ENCODE measurements around the gene PTCD2. TPM values are rescaled to one million over a fixed set of nuclear protein-coding genes. Genes with fewer than 3 reads are reported as not detected.

PTCD2 gene
- total RNA-seq, 4 donors from 2014 or later: 3.1 to 8.7 (median 5.7) TPM

DNA sequence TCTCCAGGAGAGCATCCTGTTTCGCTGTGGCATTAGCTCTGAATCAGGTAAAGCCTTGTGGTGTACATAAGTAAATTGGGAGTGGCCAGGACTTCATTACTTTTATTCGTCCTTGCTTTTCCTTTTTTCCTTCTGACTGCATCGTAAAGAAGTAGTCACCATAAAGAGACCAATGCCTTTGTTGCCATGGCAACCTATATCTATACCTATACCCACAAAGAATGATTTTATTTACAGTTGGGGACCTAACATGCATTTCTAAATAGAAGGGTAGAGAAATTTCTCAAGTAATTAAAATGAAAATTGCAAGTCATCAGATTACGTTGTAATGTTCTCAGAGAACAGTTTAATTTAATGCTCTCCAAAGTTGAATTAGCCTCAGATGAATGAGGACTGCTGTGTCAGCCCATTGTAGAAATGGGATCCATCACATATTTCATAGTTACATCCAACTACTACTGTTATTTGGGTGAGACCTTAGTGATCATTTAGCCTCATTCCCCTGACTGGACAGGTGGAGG is 18.6 kb downstream of the PTCD2 start:
- H3K9me3 ChIP-seq: no peaks in the 10 kb centered on the region
- WGBS, 2 donors: 86 to 90% methylated on average over 4 of the region's 4 CpGs
- TF ChIP-seq, protein P1, sequence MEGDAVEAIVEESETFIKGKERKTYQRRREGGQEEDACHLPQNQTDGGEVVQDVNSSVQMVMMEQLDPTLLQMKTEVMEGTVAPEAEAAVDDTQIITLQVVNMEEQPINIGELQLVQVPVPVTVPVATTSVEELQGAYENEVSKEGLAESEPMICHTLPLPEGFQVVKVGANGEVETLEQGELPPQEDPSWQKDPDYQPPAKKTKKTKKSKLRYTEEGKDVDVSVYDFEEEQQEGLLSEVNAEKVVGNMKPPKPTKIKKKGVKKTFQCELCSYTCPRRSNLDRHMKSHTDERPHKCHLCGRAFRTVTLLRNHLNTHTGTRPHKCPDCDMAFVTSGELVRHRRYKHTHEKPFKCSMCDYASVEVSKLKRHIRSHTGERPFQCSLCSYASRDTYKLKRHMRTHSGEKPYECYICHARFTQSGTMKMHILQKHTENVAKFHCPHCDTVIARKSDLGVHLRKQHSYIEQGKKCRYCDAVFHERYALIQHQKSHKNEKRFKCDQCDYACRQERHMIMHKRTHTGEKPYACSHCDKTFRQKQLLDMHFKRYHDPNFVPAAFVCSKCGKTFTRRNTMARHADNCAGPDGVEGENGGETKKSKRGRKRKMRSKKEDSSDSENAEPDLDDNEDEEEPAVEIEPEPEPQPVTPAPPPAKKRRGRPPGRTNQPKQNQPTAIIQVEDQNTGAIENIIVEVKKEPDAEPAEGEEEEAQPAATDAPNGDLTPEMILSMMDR (IDR thresholded peaks at IDR 0.05): no peak
- TF ChIP-seq POLR2A (IDR thresholded peaks at IDR 0.05): no peak
- intact Hi-C loops (cut with DNase I): no loop called here
- no peak overlapping the region for H3K27ac ChIP-seq
- no peak for DNase-seq
- no peaks in the 10 kb centered on the region for H3K27me3 ChIP-seq
- peaks cover 0 to 80% (median 12%) of the 10 kb centered on the region in 3 donors for H3K36me3 ChIP-seq
- peaks cover 0 to 5% (median 0%) of the 10 kb centered on the region in 3 donors for H3K4me1 ChIP-seq
- no peak overlapping the region for H3K4me3 ChIP-seq

GRCh38 chr5:72346398-72346797 is 26.2 kb downstream of the PTCD2 start:
- 83 to 100% methylated on average over 1 to 2 of the region's 2 CpGs for WGBS, 2 donors

GRCh38 chr5:72347801-72348308 is 27.7 kb downstream of the PTCD2 start:
- Histone ChIP-seq H3K36me3 (peaks cover 0 to 37% (median 14%) of the 10 kb centered on the region in 3 donors), H3K4me1 (no peaks in the 10 kb centered on the region), H3K27me3 (no peaks in the 10 kb centered on the region), H3K9me3 (no peaks in the 10 kb centered on the region), H3K4me3 (no peak overlapping the region), H3K27ac (peak overlapping the region in 2 of 4 donors; percentile 5 to 20)
- DNase-seq: no peak
- intact Hi-C loops (cut with DNase I): no loop called here
- TF ChIP-seq, protein P1 (IDR thresholded peaks at IDR 0.05): no peak
- TF ChIP-seq POLR2A (IDR thresholded peaks at IDR 0.05): no peak
- 25 to 35% methylated on average over 4 of the region's 4 CpGs for WGBS, 2 donors

More at GRCh38 chr5:72346398-72346797, 26.2 kb downstream of the PTCD2 start:
- H3K4me1 ChIP-seq: no peaks in the 10 kb centered on the region
- H3K36me3 ChIP-seq: peaks cover 0 to 51% (median 19%) of the 10 kb centered on the region in 3 donors
- no peak overlapping the region for H3K4me3 ChIP-seq
- no peak overlapping the region for H3K27ac ChIP-seq
- DNase-seq: no peak
- no peaks in the 10 kb centered on the region for H3K27me3 ChIP-seq
- TF ChIP-seq, protein P1 (IDR thresholded peaks at IDR 0.05): no peak
- intact Hi-C loops (cut with DNase I): no loop called here
- H3K9me3 ChIP-seq: no peaks in the 10 kb centered on the region

GRCh38 chr5:72351376-72351775 is 31.2 kb downstream of the PTCD2 start:
- intact Hi-C loops (cut with DNase I): no loop called here
- Histone ChIP-seq H3K4me3 (no peak overlapping the region), H3K9me3 (no peaks in the 10 kb centered on the region), H3K27me3 (no peaks in the 10 kb centered on the region), H3K27ac (no peak overlapping the region), H3K36me3 (peaks cover 0 to 3% (median 0%) of the 10 kb centered on the region in 3 donors), H3K4me1 (no peaks in the 10 kb centered on the region)
- no peak for DNase-seq
- WGBS, 2 donors: 88% methylated on average over 2 of the region's 2 CpGs
- TF ChIP-seq, protein P1 (IDR thresholded peaks at IDR 0.05): no peak
- TF ChIP-seq POLR2A (IDR thresholded peaks at IDR 0.05): no peak

DNA sequence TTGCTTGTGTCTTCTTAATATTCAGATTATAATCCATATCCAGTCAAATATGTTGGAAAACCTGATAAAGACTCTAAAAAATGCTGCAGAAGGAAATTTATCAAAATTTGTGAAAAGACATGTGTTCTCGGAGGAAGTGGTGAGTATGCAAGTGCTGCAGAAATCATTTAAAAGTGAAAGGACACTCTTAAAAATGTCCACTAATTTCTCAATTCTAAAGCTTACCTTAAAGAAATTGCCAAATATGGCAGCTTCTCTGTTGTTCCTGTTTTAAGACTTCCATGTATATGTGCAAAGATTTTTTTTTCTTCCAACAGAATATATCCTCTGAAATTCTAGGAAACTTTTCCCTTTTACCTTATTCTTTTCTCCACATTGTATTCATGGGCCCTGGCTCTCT is 32.4 kb downstream of the PTCD2 start:
- peaks cover 0 to 1% (median 0%) of the 10 kb centered on the region in 3 donors for H3K36me3 ChIP-seq

More for the DNA sequence above, 32.4 kb downstream of the PTCD2 start:
- no peaks in the 10 kb centered on the region for H3K4me1 ChIP-seq
- H3K9me3 ChIP-seq: no peaks in the 10 kb centered on the region
- intact Hi-C loops (cut with DNase I): no loop called here
- TF ChIP-seq POLR2A (IDR thresholded peaks at IDR 0.05): no peak
- TF ChIP-seq, protein P1 (IDR thresholded peaks at IDR 0.05): no peak
- no peak for DNase-seq
- no peak overlapping the region for H3K4me3 ChIP-seq
- no peak overlapping the region for H3K27ac ChIP-seq
- H3K27me3 ChIP-seq: no peaks in the 10 kb centered on the region
- 80 to 95% methylated on average over 1 of the region's 1 CpG for WGBS, 2 donors

Data from esophagus squamous epithelium (tissue), 5 donors.